Islet precursor cell (in vitro differentiated cells): Measurements from ENCODE around the gene ABCC12.

Experiments
- DNase-seq: peaks from one replicate; pipeline ENCODE4 v3.0.0-alpha.2; 2018

ABCC12 gene

GRCh38 chr16:48165961-48166578 is 10.3 kb upstream of the ABCC12 start:
- DNase-seq, result no peak

- peak; percentile 88 for DNase-seq
Measured at GRCh38 chr16:48164907-48165715, 9.3 kb upstream of the ABCC12 start.

GRCh38 chr16:48162839-48163410 is 7.1 kb upstream of the ABCC12 start:
- DNase-seq, result no peak

GRCh38 chr16:48161906-48162305 is 6.1 kb upstream of the ABCC12 start:
- peak; percentile 25 for DNase-seq

GRCh38 chr16:48160575-48160974 is 4.8 kb upstream of the ABCC12 start:
- no peak for DNase-seq

GRCh38 chr16:48158296-48158695 is 2.5 kb upstream of the ABCC12 start:
- DNase-seq, result peak; percentile 72

- DNase-seq, result no peak
Measured at GRCh38 chr16:48157794-48158193, 2.0 kb upstream of the ABCC12 start.

- no peak for DNase-seq
Measured at GRCh38 chr16:48157302-48157701, 1.5 kb upstream of the ABCC12 start.

GRCh38 chr16:48156790-48157209 is 1.0 kb upstream of the ABCC12 start:
- DNase-seq, result peak; percentile 88

GRCh38 chr16:48153774-48154173 is 2.0 kb downstream of the ABCC12 start:
- peak; percentile 64 for DNase-seq

GRCh38 chr16:48152226-48152625 is 3.6 kb downstream of the ABCC12 start:
- no peak for DNase-seq

- DNase-seq, result no peak
Measured at GRCh38 chr16:48150707-48151106, 5.1 kb downstream of the ABCC12 start.

- DNase-seq, result no peak
Measured at GRCh38 chr16:48146710-48147109, 9.1 kb downstream of the ABCC12 start.

- no peak for DNase-seq
Measured at GRCh38 chr16:48146131-48146530, 9.7 kb downstream of the ABCC12 start.

GRCh38 chr16:48143812-48144368 is 11.9 kb downstream of the ABCC12 start:
- DNase-seq, result no peak

GRCh38 chr16:48140821-48141220 is 15.0 kb downstream of the ABCC12 start:
- no peak for DNase-seq

- DNase-seq, result no peak
Measured at GRCh38 chr16:48139517-48139916, 16.3 kb downstream of the ABCC12 start.

GRCh38 chr16:48138543-48138942 is 17.2 kb downstream of the ABCC12 start:
- no peak for DNase-seq

GRCh38 chr16:48137822-48138221 is 18.0 kb downstream of the ABCC12 start:
- no peak for DNase-seq

GRCh38 chr16:48136547-48137360 is 19.0 kb downstream of the ABCC12 start:
- DNase-seq, result no peak

- DNase-seq, result no peak
Measured at GRCh38 chr16:48133455-48134211, 22.2 kb downstream of the ABCC12 start.

- DNase-seq, result no peak
Measured at GRCh38 chr16:48132696-48133095, 23.1 kb downstream of the ABCC12 start.
